HG03135 (cell line): Measurements from ENCODE around the gene MYZAP.
"Not testable (repeated sequence)": the region's sequence is repeated elsewhere in the genome, so short reads cannot be mapped to it uniquely, and the experiment has no call there.

Experiments
- ATAC-seq: cut with Tn5 transposase; IDR thresholded peaks from one replicate; pipeline ENCODE4 v1.9.1; 2021; ENCODE audit warnings: mild to moderate bottlenecking, moderate library complexity; ENCODE audit not compliant: unreplicated experiment

MYZAP gene

GRCh38 chr15:57592426-57592825 is 722 bp downstream of the MYZAP start:
- no peak for ATAC-seq

GRCh38 chr15:57592836-57593420 is 1.2 kb downstream of the MYZAP start:
- ATAC-seq = no peak

GRCh38 chr15:57594479-57594878 is 2.8 kb downstream of the MYZAP start:
- ATAC-seq = no peak

- ATAC-seq = no peak
These were observed 3.5 kb downstream of the MYZAP start for GRCh38 chr15:57595011-57595866.

GRCh38 chr15:57596301-57596855 is 4.7 kb downstream of the MYZAP start:
- no peak for ATAC-seq

- no peak for ATAC-seq
These were observed 5.3 kb downstream of the MYZAP start for GRCh38 chr15:57596978-57597377.

- no peak for ATAC-seq
These were observed 5.7 kb downstream of the MYZAP start for GRCh38 chr15:57597431-57597830.

- ATAC-seq = no peak
These were observed 6.6 kb downstream of the MYZAP start for GRCh38 chr15:57598346-57598745.

GRCh38 chr15:57599296-57599810 is 7.6 kb downstream of the MYZAP start:
- ATAC-seq = no peak

- ATAC-seq = no peak
These were observed 8.5 kb downstream of the MYZAP start for GRCh38 chr15:57600197-57600596.

GRCh38 chr15:57604507-57604906 is 12.8 kb downstream of the MYZAP start:
- ATAC-seq = no peak

GRCh38 chr15:57605491-57605890 is 13.8 kb downstream of the MYZAP start:
- no peak for ATAC-seq

- ATAC-seq = no peak
These were observed 14.3 kb downstream of the MYZAP start for GRCh38 chr15:57606048-57606447.

- no peak for ATAC-seq
These were observed 15.1 kb downstream of the MYZAP start for GRCh38 chr15:57606816-57607215.

GRCh38 chr15:57607570-57608000 is 15.9 kb downstream of the MYZAP start:
- ATAC-seq = no peak

GRCh38 chr15:57609805-57610529 is 18.3 kb downstream of the MYZAP start:
- ATAC-seq = no peak

GRCh38 chr15:57611123-57611522 is 19.4 kb downstream of the MYZAP start:
- no peak for ATAC-seq

GRCh38 chr15:57611938-57612337 is 20.2 kb downstream of the MYZAP start:
- no peak for ATAC-seq

- no peak for ATAC-seq
These were observed 22.5 kb downstream of the MYZAP start for GRCh38 chr15:57614241-57614640.

GRCh38 chr15:57615951-57616496 is 24.3 kb downstream of the MYZAP start:
- ATAC-seq = not testable (repeated sequence)

- no peak for ATAC-seq
These were observed 26.6 kb downstream of the MYZAP start for GRCh38 chr15:57618325-57618724.
